Naive thymus-derived CD4-positive, alpha-beta T cell (primary cell): ENCODE results near the gene SLIT3. TPM values are rescaled to one million over a fixed set of nuclear protein-coding genes. Genes with fewer than 3 reads are reported as not detected.

ENCODE experiments used
- ATAC-seq: fragments of 150-1000 bp; cut with Tn5 transposase; 2 replicates; pipeline ENCODE4 v1.10.0; 2021; ENCODE audit warnings: mild to moderate bottlenecking, moderate library complexity
- CTCF ChIA-PET: fragments of 350-600 bp; sonication (Branson Sonifier 250); formaldehyde crosslinking; loops from one replicate; lab custom pipeline; 2021; ENCODE audit warnings: antibody characterized with exemption; lab: Charles Lee
- POLR2A ChIA-PET: fragments of 350-600 bp; sonication (Branson Sonifier 250); formaldehyde crosslinking; loops from one replicate; lab custom pipeline; 2021; ENCODE audit warnings: antibody characterized with exemption, inconsistent platforms; lab: Charles Lee
- DNase-seq, 9 donors: peaks; one replicate each; pipeline versions ENCODE4 v3.0.0 to v3.0.0-alpha.2; 2020 to 2022; ENCODE audit warnings: mixed read lengths in 1 of 9
- H3K27ac ChIP-seq: one replicate; pipeline ENCODE4 v1.7.0; 2013; ENCODE audit warnings: mild to moderate bottlenecking, low read depth, low read length, moderate library complexity
- H3K27me3 ChIP-seq, 2 donors: one replicate each; pipeline ENCODE4 v1.7.0; 2013; ENCODE audit warnings: low read length in 2 of 2, mild to moderate bottlenecking in 2 of 2, moderate library complexity in 2 of 2; ENCODE audit not compliant: control insufficient read depth in 2 of 2, insufficient read depth in 2 of 2
- H3K36me3 ChIP-seq, 3 experiments: 1 replicate in 2 of 3; 2 replicates in 1 of 3; pipeline ENCODE4 v1.7.0; 2013; ENCODE audit warnings: low read length in 3 of 3, mild to moderate bottlenecking in 3 of 3, moderate library complexity in 1 of 3; ENCODE audit not compliant: insufficient read depth in 3 of 3, control insufficient read depth in 2 of 3
- H3K4me1 ChIP-seq, 2 donors: one replicate each; pipeline ENCODE4 v1.7.0; 2013; ENCODE audit warnings: low read length in 2 of 2, mild to moderate bottlenecking in 2 of 2, moderate library complexity in 1 of 2; ENCODE audit not compliant: control insufficient read depth in 2 of 2, insufficient read depth in 2 of 2
- H3K4me3 ChIP-seq: 2 replicates; pipeline ENCODE4 v1.7.0; 2013; ENCODE audit warnings: mild to moderate bottlenecking, low read length
- H3K9me3 ChIP-seq, 3 experiments: 1 replicate in 2 of 3; 2 replicates in 1 of 3; pipeline ENCODE4 v1.7.0; 2013; ENCODE audit warnings: low read length in 3 of 3; ENCODE audit not compliant: control insufficient read depth in 2 of 3
- H3K27ac Mint-ChIP-seq, 9 donors: one replicate each; pipeline ENCODE4 v1.8.0; 2020 to 2022; ENCODE audit warnings: mixed read lengths in 9 of 9, mild to moderate bottlenecking in 8 of 9, moderate library complexity in 5 of 9, inconsistent platforms in 2 of 9
- H3K27me3 Mint-ChIP-seq, 5 donors: one replicate each; pipeline ENCODE4 v1.8.0; 2021 to 2022; ENCODE audit warnings: mixed read lengths in 5 of 5, mild to moderate bottlenecking in 1 of 5
- H3K36me3 Mint-ChIP-seq, 5 donors: one replicate each; pipeline ENCODE4 v1.8.0; 2020 to 2022; ENCODE audit warnings: mixed read lengths in 5 of 5, mild to moderate bottlenecking in 3 of 5, inconsistent platforms in 1 of 5
- H3K4me1 Mint-ChIP-seq, 7 donors: one replicate each; pipeline ENCODE4 v1.8.0; 2020 to 2022; ENCODE audit warnings: mixed read lengths in 7 of 7, mild to moderate bottlenecking in 3 of 7, inconsistent platforms in 1 of 7
- H3K4me3 Mint-ChIP-seq, 10 donors: one replicate each; pipeline ENCODE4 v1.8.0; 2020 to 2022; ENCODE audit warnings: mild to moderate bottlenecking in 10 of 10, mixed read lengths in 10 of 10, moderate library complexity in 6 of 10, inconsistent platforms in 2 of 10
- H3K9me3 Mint-ChIP-seq, 11 donors: one replicate each; pipeline ENCODE4 v1.8.0; 2020 to 2022; ENCODE audit warnings: mixed read lengths in 11 of 11, mild to moderate bottlenecking in 4 of 11, inconsistent platforms in 1 of 11, moderate library complexity in 1 of 11
- intact Hi-C, 2 donors: fragments of 100-400 bp; cut with micrococcal nuclease; formaldehyde crosslinking; loops; one replicate each; pipeline ENCODE4 v1.15.1; 2023
- polyA plus RNA-seq, 2 donors: library from polyadenylated mRNA; unstranded; fragments of 300-500 nt; fragmentation: Illumina TruSeq; gene quantifications; one replicate each; pipeline ENCODE4 v1.2.3, GENCODE V29; 2021
- total RNA-seq, 6 experiments: library from RNA in 5 of 6; stranded (reverse) in 5 of 6; gene quantifications; 1 replicate in 5 of 6; 2 replicates in 1 of 6; pipeline ENCODE4 v1.2.3 and lab custom pipeline; 2021 to 2026

Gene SLIT3
- total and polyA plus RNA-seq, 7 experiments from 2014 or later = 0.34 TPM; not detected in 6

DNA sequence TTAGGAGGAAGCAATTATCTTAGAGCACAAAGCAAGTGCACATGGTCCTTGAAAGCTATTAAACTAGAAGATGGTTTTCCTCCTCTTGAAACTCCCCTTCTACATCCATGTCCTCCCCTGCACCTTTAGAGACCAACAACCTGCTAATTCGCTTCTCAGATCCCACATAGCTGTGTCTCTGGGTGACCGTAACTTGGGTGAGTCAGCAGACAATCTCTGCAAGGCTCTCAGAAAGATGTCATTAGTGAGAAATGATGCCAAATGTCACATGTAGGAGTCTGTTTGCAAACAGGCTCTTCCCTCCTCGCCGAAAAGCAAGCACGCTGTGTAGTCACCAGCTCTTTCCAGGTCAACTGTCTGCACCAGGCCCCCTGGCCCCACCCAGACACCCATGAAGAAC lies 291.8 kb downstream of the SLIT3 start:
- no peak overlapping the region for H3K4me3 ChIP-seq
- H3K9me3 ChIP-seq = no peaks in the 10 kb centered on the region
- H3K36me3 ChIP-seq = no peaks in the 10 kb centered on the region
- no peaks in the 10 kb centered on the region for H3K36me3 Mint-ChIP-seq
- no peaks in the 10 kb centered on the region for H3K27me3 ChIP-seq
- no peak overlapping the region for H3K27ac Mint-ChIP-seq
- no peaks in the 10 kb centered on the region for H3K4me1 Mint-ChIP-seq
- H3K4me1 ChIP-seq = no peaks in the 10 kb centered on the region
- peaks cover 7 to 15% (median 10%) of the 10 kb centered on the region in 5 donors for H3K27me3 Mint-ChIP-seq
- ChIA-PET POLR2A (no interaction called here), CTCF (no interaction called here)
- no peak overlapping the region for H3K4me3 Mint-ChIP-seq
- DNase-seq (no peak), ATAC-seq (no peak)
- intact Hi-C loops = no loop called here
- no peak overlapping the region for H3K27ac ChIP-seq
- H3K9me3 Mint-ChIP-seq = peaks cover 0 to 1% (median 0%) of the 10 kb centered on the region in 11 donors

DNA sequence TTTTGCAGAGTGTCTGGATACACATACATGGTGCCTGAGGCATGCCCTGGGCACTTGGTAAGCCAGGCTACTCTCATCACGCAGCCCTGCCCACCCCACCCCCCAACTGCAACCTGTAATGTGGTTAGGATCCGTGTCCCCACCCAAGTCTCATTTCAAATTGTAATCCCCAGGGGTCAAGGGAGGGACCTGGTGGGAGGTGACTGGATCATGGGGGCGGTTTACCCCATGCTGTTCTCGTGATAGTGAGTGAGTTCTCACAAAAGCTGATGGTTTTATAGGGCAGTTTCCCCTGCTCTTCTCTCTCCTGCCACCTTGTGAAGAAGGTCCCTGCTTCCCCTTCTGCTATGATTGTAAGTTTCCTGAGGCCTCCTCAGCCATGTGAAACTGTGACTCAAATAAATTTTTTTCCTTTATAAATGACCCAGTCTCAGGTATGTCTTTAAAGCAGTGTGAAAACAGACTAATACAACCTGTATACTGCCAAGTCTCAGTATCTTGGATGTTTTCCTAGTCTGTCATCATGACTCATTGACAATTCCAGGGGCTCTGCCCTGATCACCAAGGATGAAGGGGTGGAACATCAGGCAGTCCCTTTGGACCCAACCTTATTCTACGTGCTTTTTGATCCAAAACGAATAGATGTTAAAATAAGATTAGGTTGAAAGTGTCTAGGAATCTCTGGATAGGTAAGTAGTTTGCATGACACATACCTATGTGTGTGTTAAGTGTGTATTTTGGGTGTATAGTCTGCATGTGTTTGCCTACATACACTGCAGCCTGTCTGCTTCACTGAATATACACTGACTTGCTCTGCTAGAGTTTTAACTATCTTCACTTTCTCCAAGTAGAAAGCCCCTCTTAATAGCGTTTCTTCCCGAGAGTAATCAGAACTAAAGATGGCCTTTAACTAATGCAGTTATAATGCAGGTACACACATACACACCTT lies 293.8 kb downstream of the SLIT3 start:
- ATAC-seq = no peak
- ChIA-PET POLR2A (no interaction called here), CTCF (no interaction called here)

DNA sequence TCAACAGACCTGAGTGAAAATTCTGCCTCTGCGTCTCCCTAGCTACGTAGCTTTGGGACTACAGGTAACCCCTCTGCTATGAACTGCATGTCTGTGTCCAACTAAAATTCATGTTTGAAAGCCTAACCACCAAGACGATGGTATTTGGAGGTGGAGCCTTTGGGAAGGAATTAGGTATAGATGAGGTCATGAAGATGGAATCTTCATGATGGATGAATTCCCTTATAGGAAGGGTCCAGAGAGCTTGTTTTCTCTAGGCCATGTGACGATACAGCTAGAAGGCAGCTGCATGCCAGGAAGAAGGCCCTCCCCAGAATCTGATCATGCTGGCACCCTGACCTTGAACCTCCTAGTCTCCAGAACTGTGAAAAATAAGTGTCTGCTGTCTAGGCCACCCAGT lies 296.4 kb downstream of the SLIT3 start:
- Histone ChIP-seq H3K9me3 (no peaks in the 10 kb centered on the region), H3K4me3 (no peak overlapping the region), H3K36me3 (no peaks in the 10 kb centered on the region), H3K27me3 (no peaks in the 10 kb centered on the region), H3K27ac (no peak overlapping the region), H3K4me1 (no peaks in the 10 kb centered on the region)
- ATAC-seq (no peak), DNase-seq (no peak)
- Mint-ChIP-seq H3K36me3 (no peaks in the 10 kb centered on the region), H3K9me3 (peaks cover 0 to 1% (median 0%) of the 10 kb centered on the region in 11 donors), H3K4me1 (no peaks in the 10 kb centered on the region), H3K27ac (no peak overlapping the region), H3K27me3 (peaks cover 4 to 20% (median 8%) of the 10 kb centered on the region in 5 donors), H3K4me3 (no peak overlapping the region)
- CTCF ChIA-PET = no interaction called here
- POLR2A ChIA-PET = no interaction called here
- intact Hi-C loops = no loop called here

More for the DNA sequence above, 293.8 kb downstream of the SLIT3 start:
- H3K27ac Mint-ChIP-seq = no peak overlapping the region
- no peak overlapping the region for H3K27ac ChIP-seq
- no peaks in the 10 kb centered on the region for H3K4me1 ChIP-seq
- no peaks in the 10 kb centered on the region for H3K4me1 Mint-ChIP-seq
- H3K27me3 ChIP-seq = no peaks in the 10 kb centered on the region
- no peaks in the 10 kb centered on the region for H3K36me3 Mint-ChIP-seq
- peaks cover 0 to 1% (median 0%) of the 10 kb centered on the region in 11 donors for H3K9me3 Mint-ChIP-seq
- no peak for DNase-seq
- no peak overlapping the region for H3K4me3 Mint-ChIP-seq
- H3K36me3 ChIP-seq = no peaks in the 10 kb centered on the region
- intact Hi-C loops = no loop called here
- H3K27me3 Mint-ChIP-seq = peaks cover 3 to 25% (median 9%) of the 10 kb centered on the region in 5 donors
- H3K9me3 ChIP-seq = no peaks in the 10 kb centered on the region
- H3K4me3 ChIP-seq = no peak overlapping the region

DNA sequence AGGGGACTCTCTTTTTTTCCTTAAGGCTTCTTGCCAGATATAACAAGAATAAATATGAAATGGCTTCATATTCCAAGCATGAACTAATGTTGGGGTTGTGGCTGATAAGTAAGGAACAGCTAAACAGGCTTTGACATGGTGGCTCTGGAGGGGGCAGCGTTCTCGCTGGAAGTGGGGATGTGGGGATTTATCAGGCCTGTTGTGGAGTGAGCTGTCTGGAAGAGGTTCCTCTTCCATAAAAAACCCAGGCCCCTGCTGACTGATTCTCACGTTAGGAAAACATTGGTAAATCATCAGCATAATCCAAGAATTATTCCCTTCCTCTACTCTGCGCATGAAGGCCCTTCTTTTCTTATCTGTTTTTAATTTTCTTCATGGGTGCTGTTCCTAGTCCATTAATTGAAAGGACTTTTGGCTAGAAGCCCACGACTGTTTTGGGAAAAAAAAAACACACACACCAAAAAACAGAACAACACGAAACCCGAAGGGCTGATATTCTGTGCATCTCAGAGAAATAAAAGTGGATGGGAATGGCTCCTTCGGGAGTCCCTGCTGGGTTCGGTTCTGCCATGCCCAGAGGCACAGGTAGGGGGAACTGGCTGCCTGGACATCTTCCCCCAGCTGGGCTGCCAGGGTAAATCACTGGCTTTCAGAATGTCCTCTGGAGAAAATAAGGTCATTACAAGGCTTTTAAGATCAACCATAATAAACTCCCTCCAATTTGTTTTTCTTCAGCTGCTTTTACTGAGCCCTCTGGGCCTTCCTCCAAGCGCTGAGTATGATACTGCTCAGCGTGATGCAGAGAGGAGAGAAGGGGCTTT lies 297.0 kb downstream of the SLIT3 start:
- no peak overlapping the region for H3K4me3 ChIP-seq

DNA sequence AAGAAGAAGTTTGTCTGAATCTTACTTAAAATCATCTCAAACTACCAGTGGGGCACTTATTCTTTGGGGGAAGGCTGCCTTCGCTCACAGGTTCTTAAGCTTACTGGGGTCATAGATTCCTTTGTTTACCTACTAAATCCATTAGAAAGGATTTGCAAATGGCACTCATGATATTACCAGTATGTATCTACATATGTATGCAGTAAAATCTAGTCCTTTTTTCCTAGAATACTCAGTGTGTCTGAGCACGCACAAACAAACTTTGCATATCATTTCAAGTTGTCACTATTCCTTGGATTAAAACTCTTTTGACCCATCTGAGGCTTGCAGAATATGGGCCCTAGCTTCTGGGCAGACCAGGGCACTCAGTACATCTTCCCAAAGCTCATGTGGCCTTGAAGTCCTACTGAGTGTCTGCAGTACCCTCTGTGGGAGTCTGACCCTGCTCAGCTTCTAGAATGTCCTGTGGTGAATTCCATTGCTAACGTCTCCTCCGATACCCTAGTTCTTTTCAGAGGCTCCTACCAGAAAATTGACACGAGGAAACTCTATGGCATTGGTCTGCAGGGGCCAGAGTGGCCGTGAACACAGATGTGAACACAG lies 297.9 kb downstream of the SLIT3 start:
- ATAC-seq (no peak), DNase-seq (no peak)
- Mint-ChIP-seq H3K27ac (no peak overlapping the region), H3K4me3 (no peak overlapping the region), H3K27me3 (peaks cover 0 to 12% (median 6%) of the 10 kb centered on the region in 5 donors), H3K9me3 (peaks cover 0 to 3% (median 0%) of the 10 kb centered on the region in 11 donors), H3K36me3 (no peaks in the 10 kb centered on the region), H3K4me1 (no peaks in the 10 kb centered on the region)
- no peaks in the 10 kb centered on the region for H3K4me1 ChIP-seq
- intact Hi-C loops = no loop called here
- ChIA-PET CTCF (no interaction called here), POLR2A (no interaction called here)
- H3K27ac ChIP-seq = no peak overlapping the region
- no peaks in the 10 kb centered on the region for H3K9me3 ChIP-seq
- no peaks in the 10 kb centered on the region for H3K27me3 ChIP-seq
- no peaks in the 10 kb centered on the region for H3K36me3 ChIP-seq
- H3K4me3 ChIP-seq = no peak overlapping the region

More for the DNA sequence above, 297.0 kb downstream of the SLIT3 start:
- Mint-ChIP-seq H3K27ac (no peak overlapping the region), H3K4me3 (no peak overlapping the region), H3K9me3 (peaks cover 0 to 3% (median 0%) of the 10 kb centered on the region in 11 donors), H3K36me3 (no peaks in the 10 kb centered on the region), H3K27me3 (peaks cover 4 to 16% (median 6%) of the 10 kb centered on the region in 5 donors), H3K4me1 (no peaks in the 10 kb centered on the region)
- Histone ChIP-seq H3K4me1 (no peaks in the 10 kb centered on the region), H3K27me3 (no peaks in the 10 kb centered on the region), H3K9me3 (no peaks in the 10 kb centered on the region), H3K27ac (no peak overlapping the region), H3K36me3 (no peaks in the 10 kb centered on the region)
- intact Hi-C loops = no loop called here
- ChIA-PET CTCF (no interaction called here), POLR2A (no interaction called here)
- DNase-seq (no peak), ATAC-seq (no peak)

DNA sequence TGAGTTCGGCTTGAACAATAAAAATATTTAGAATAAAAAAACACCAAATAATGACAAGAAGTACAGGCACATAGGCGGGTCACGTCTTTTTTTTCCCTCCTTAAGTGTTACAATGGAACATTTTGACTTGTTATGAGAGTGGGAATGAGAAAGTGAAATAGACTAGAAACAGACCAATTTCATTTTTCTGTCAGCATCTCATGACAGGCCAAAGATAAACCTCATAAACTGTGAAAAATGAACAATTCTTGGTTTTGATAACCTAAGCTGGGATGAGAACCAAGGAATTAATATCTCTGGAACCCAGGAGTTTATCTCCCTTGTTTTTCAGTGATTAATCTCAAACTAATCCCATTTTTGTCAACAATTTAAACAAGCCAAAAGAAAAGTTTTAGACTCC lies 299.5 kb downstream of the SLIT3 start:
- no peak overlapping the region for H3K27ac ChIP-seq
- H3K27me3 Mint-ChIP-seq = peaks cover 0 to 13% (median 6%) of the 10 kb centered on the region in 5 donors
- CTCF ChIA-PET = no interaction called here
- H3K27ac Mint-ChIP-seq = no peak overlapping the region
- POLR2A ChIA-PET = no interaction called here
- no peaks in the 10 kb centered on the region for H3K27me3 ChIP-seq
- peaks cover 0 to 3% (median 0%) of the 10 kb centered on the region in 11 donors for H3K9me3 Mint-ChIP-seq
- no peak overlapping the region for H3K4me3 Mint-ChIP-seq
- no peak for ATAC-seq
- H3K4me3 ChIP-seq = no peak overlapping the region
- intact Hi-C loops = no loop called here
- H3K4me1 Mint-ChIP-seq = no peaks in the 10 kb centered on the region
- H3K9me3 ChIP-seq = no peaks in the 10 kb centered on the region
- DNase-seq = no peak
- H3K4me1 ChIP-seq = no peaks in the 10 kb centered on the region
- no peaks in the 10 kb centered on the region for H3K36me3 ChIP-seq
- no peaks in the 10 kb centered on the region for H3K36me3 Mint-ChIP-seq
